Fibroblast of lung (primary cell): ENCODE results near the gene NHLH1. TPM values are rescaled to one million over a fixed set of nuclear protein-coding genes. Genes with fewer than 3 reads are reported as not detected.

Experiments
- DNase-seq, 2 donors: peaks; one replicate each; pipeline versions ENCODE4 v3.0.0 to v3.0.0-alpha.2; 2010; ENCODE audit warnings: low read depth in 2 of 2
- H2AFZ ChIP-seq: 2 replicates; pipeline ENCODE4 v1.5.1; 2012; ENCODE audit warnings: low read length, control low read depth, inconsistent platforms
- H3K27ac ChIP-seq: 2 replicates; pipeline ENCODE4 v1.5.1; 2011; ENCODE audit warnings: low read length, control low read depth; ENCODE audit not compliant: insufficient read depth
- H3K27me3 ChIP-seq: 2 replicates; pipeline ENCODE4 v1.5.1; 2011; ENCODE audit warnings: mild to moderate bottlenecking, low read length; ENCODE audit not compliant: control insufficient read depth, insufficient read depth
- H3K36me3 ChIP-seq: 2 replicates; pipeline ENCODE4 v1.5.1; 2011; ENCODE audit warnings: low read length; ENCODE audit not compliant: control insufficient read depth, insufficient read depth
- H3K4me1 ChIP-seq: 2 replicates; pipeline ENCODE4 v1.5.1; 2011; ENCODE audit warnings: low read length; ENCODE audit not compliant: control insufficient read depth, insufficient read depth; ENCODE audit errors: extremely low read depth
- H3K4me2 ChIP-seq: 2 replicates; pipeline ENCODE4 v1.5.1; 2011; ENCODE audit warnings: low read length, control low read depth; ENCODE audit not compliant: insufficient read depth; ENCODE audit errors: extremely low read depth
- H3K4me3 ChIP-seq, 4 experiments: fragments of 200-600 bp in 1 of 4; sonication (generic) in 1 of 4; replicated peaks in 1 of 4; 2 replicates each; pipeline ENCODE4 v1.5.1; 2011 to 2016; ENCODE audit warnings: low read length in 4 of 4, low read depth in 3 of 4, mild to moderate bottlenecking in 3 of 4, control low read depth in 2 of 4, inconsistent platforms in 1 of 4, mixed read lengths in 1 of 4; ENCODE audit not compliant: insufficient read depth in 1 of 4; ENCODE audit errors: control extremely low read depth in 1 of 4
- H3K79me2 ChIP-seq: 2 replicates; pipeline ENCODE4 v1.5.1; 2012; ENCODE audit warnings: mild to moderate bottlenecking, low read length, inconsistent platforms; ENCODE audit not compliant: control insufficient read depth, insufficient read depth
- H3K9ac ChIP-seq: 2 replicates; pipeline ENCODE4 v1.5.1; 2011; ENCODE audit warnings: mild to moderate bottlenecking, low read length, control low read depth; ENCODE audit not compliant: insufficient read depth
- H3K9me3 ChIP-seq: 2 replicates; pipeline ENCODE4 v1.5.1; 2012; ENCODE audit warnings: low read depth, low read length; ENCODE audit not compliant: control insufficient read depth, insufficient read depth
- H4K20me1 ChIP-seq: 2 replicates; pipeline ENCODE4 v1.5.1; 2011; ENCODE audit warnings: low read length; ENCODE audit not compliant: control insufficient read depth, insufficient read depth; ENCODE audit errors: extremely low read depth
- EZH2 ChIP-seq: IDR thresholded peaks from 2 replicates; pipeline ENCODE4 v1.5.1; 2012; ENCODE audit warnings: low read length, control low read depth, mild to moderate bottlenecking; ENCODE audit errors: missing control alignments
- polyA plus RNA-seq, 2 donors: library from polyadenylated mRNA; depleted of rRNA in 1 of 2; stranded (reverse) in 1 of 2; unstranded in 1 of 2; fragments of >200 nt; gene quantifications; 2 replicates each; pipeline ENCODE4 v1.2.1, GENCODE V29; 2011 to 2012; ENCODE audit warnings: missing spikeins in 1 of 2
- total RNA-seq: library from RNA; depleted of rRNA; stranded (reverse); fragments of >200 nt; gene quantifications from 2 replicates; pipeline ENCODE4 v1.2.1, GENCODE V29; 2014
- TF ChIP-seq, protein P1 (sequence below), 2 donors: IDR thresholded peaks in 1 of 2; conservative IDR thresholded peaks in 1 of 2; 1 replicate in 1 of 2; 2 replicates in 1 of 2; pipeline ENCODE4 v1.5.1; 2011 to 2012; ENCODE audit warnings: low read length in 2 of 2, control low read depth in 1 of 2, inconsistent platforms in 1 of 2, low read depth in 1 of 2, mild to moderate bottlenecking in 1 of 2

NHLH1 gene
- total and polyA plus RNA-seq, 2 donors (not counting 1 experiment from before 2014, with no cell fraction given): 0.05 TPM; not detected in 1

DNA sequence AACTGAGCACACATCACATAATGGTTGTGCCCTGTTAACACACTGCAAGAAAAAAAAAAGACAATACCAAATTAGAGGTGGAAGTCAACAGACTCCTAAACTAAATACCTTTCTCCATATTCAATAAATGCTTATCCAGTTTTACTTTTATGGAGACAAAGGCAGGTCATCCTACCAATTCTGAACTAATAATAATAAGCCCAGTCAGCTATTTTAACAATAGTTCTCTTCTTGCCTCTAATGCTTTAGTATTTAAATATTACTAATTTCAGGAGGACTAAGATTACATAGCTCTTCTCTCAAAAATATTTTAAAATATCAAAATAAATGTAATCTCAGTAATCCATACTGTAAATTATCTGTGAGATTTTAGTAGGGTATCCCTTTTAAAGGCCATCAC lies 34.4 kb upstream of the NHLH1 start:
- no peaks in the 10 kb centered on the region for H3K27me3 ChIP-seq
- no peak overlapping the region for H3K27ac ChIP-seq
- H3K4me2 ChIP-seq: no peak overlapping the region
- H4K20me1 ChIP-seq: no peaks in the 10 kb centered on the region
- TF ChIP-seq, protein P1, sequence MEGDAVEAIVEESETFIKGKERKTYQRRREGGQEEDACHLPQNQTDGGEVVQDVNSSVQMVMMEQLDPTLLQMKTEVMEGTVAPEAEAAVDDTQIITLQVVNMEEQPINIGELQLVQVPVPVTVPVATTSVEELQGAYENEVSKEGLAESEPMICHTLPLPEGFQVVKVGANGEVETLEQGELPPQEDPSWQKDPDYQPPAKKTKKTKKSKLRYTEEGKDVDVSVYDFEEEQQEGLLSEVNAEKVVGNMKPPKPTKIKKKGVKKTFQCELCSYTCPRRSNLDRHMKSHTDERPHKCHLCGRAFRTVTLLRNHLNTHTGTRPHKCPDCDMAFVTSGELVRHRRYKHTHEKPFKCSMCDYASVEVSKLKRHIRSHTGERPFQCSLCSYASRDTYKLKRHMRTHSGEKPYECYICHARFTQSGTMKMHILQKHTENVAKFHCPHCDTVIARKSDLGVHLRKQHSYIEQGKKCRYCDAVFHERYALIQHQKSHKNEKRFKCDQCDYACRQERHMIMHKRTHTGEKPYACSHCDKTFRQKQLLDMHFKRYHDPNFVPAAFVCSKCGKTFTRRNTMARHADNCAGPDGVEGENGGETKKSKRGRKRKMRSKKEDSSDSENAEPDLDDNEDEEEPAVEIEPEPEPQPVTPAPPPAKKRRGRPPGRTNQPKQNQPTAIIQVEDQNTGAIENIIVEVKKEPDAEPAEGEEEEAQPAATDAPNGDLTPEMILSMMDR (conservative IDR thresholded peaks at IDR 0.05 in 1 of 2, IDR thresholded peaks at IDR 0.05 in 1 of 2; ENCODE audit: low read depth in 1 of 2, low read length in 2 of 2): no peak
- no peak for TF ChIP-seq EZH2
- no peak overlapping the region for H3K4me3 ChIP-seq
- peaks cover 18% of the 10 kb centered on the region for H3K79me2 ChIP-seq
- no peaks in the 10 kb centered on the region for H3K4me1 ChIP-seq
- H2AFZ ChIP-seq: no peak overlapping the region
- no peak for DNase-seq
- no peak overlapping the region for H3K9ac ChIP-seq
- H3K36me3 ChIP-seq: peaks cover 16% of the 10 kb centered on the region
- H3K9me3 ChIP-seq: no peaks in the 10 kb centered on the region

DNA sequence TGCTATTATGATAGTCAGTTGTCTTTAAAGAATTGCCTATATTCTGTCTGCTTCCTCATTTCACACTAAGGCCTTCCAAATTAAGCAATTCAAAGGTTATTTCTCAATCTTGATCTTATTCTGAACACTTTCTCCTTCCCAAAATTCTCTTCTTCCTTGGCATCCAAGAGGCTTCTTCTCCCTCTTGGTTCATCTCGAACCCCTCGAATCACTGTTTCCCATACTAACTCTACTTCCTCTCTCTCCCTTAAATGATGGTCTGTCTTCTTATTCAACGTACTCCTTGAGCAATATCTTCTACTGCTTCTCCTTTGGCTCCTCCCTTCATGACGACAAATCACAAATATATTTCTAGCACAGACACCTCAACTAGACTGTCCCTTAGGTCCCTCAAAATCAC lies 28.3 kb upstream of the NHLH1 start:
- Histone ChIP-seq H3K27ac (no peak overlapping the region), H3K9me3 (no peaks in the 10 kb centered on the region), H3K4me2 (no peak overlapping the region), H3K4me3 (no peak overlapping the region), H3K27me3 (no peaks in the 10 kb centered on the region), H3K36me3 (peaks cover 12% of the 10 kb centered on the region), H3K9ac (no peak overlapping the region), H2AFZ (no peak overlapping the region), H4K20me1 (no peaks in the 10 kb centered on the region), H3K79me2 (peaks cover 68% of the 10 kb centered on the region), H3K4me1 (peaks cover 2% of the 10 kb centered on the region)
- no peak for DNase-seq
- TF ChIP-seq, protein P1 (conservative IDR thresholded peaks at IDR 0.05 in 1 of 2, IDR thresholded peaks at IDR 0.05 in 1 of 2; ENCODE audit: low read depth in 1 of 2, low read length in 2 of 2): no peak
- TF ChIP-seq EZH2: no peak

DNA sequence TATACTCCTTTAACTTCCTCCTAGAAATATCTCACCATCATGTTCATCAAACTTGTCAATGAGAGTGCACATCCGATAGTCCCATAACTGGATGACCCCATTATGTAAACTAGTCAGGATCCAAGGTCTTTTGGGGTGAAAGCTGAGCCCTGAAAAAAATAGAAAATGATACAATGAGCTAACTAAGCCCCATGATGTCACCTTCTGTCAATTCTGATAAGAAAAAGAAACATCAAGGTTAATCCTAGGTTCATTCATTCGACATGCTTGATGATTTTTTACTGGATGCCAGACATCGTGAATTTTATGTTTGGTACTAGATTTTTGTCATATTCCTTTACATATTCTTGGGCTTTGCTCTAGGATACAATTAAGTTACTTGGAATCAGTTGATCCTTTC lies 26.7 kb upstream of the NHLH1 start:
- H3K27me3 ChIP-seq: no peaks in the 10 kb centered on the region
- no peaks in the 10 kb centered on the region for H4K20me1 ChIP-seq
- no peaks in the 10 kb centered on the region for H3K9me3 ChIP-seq
- H3K4me1 ChIP-seq: peaks cover 3% of the 10 kb centered on the region
- peak overlapping the region; percentile 78 for H3K4me2 ChIP-seq
- DNase-seq: no peak
- H3K36me3 ChIP-seq: peaks cover 12% of the 10 kb centered on the region
- no peak overlapping the region for H2AFZ ChIP-seq
- H3K27ac ChIP-seq: no peak overlapping the region
- no peak overlapping the region for H3K9ac ChIP-seq
- peak overlapping the region in 1 of 4 experiments; percentile 100 for H3K4me3 ChIP-seq
- no peak for TF ChIP-seq EZH2
- TF ChIP-seq, protein P1 (conservative IDR thresholded peaks at IDR 0.05 in 1 of 2, IDR thresholded peaks at IDR 0.05 in 1 of 2; ENCODE audit: low read depth in 1 of 2, low read length in 2 of 2): no peak
- H3K79me2 ChIP-seq: peaks cover 79% of the 10 kb centered on the region
